Right ventricle myocardium superior (tissue), 1 donor: ENCODE results near the gene ENG. TPM values are rescaled to one million over a fixed set of nuclear protein-coding genes. Genes with fewer than 3 reads are reported as not detected.

Experiments
- ATAC-seq: fragments of 200-7000 bp; cut with Tn5 transposase; one replicate; pipeline ENCODE4 v1.9.1; 2020; ENCODE audit warnings: mild to moderate bottlenecking; ENCODE audit not compliant: poor library complexity
- DNase-seq: peaks from one replicate; pipeline ENCODE4 v3.0.0-alpha.2; 2020
- intact Hi-C: fragments of 100-400 bp; cut with DNase I; formaldehyde crosslinking; loops from one replicate; pipeline ENCODE4 v1.11.2; 2022
- total RNA-seq: library from RNA; stranded (reverse); fragmentation: NEBNext Ultra II Directional; extraction: Animal tissue kit (Norgen Biotek cat#: 25700); gene quantifications from one replicate; pipeline ENCODE4 v1.2.1, GENCODE V29; 2021
- donor health status: DM: no; HTN: yes; CAD: no; lungs with severe emphysema.

Gene ENG
- total RNA-seq, 1 donor from 2014 or later: 118 TPM

DNA sequence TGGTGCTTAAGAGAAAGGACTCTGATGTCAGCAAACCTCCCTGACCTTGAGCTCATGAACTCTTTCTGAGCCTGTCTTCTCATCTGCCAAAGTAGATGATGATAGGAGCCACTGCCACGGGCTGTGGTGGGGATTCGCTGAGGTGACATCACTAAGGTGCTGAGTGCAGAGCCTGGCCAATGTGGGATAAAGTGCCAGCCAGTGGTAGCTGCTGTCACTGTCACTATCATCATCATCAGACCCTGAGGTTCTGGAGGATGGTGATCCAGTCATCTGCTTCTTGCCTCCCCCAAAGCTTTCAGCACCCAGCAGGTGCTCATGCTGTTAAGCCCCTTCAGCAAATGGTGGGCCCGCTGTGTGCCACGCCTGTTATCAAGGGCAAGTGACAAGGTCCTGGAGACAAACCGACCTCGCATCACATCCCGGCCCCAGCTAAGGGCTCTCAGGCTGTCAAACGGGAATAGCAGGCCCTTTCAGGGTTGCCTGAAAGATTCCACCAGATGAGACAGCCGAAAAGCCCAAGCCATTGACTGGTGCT is 45.4 kb downstream of the ENG start:
- ATAC-seq: peak; percentile 5
- intact Hi-C loops: no loop called here

GRCh38 chr9:127808347-127809001 is 46.0 kb downstream of the ENG start:
- intact Hi-C loops: no loop called here
- DNase-seq (no peak), ATAC-seq (no peak)

More for the DNA sequence above, 45.4 kb downstream of the ENG start:
- no peak for DNase-seq

GRCh38 chr9:127806871-127807270 is 47.6 kb downstream of the ENG start:
- no peak for ATAC-seq
- DNase-seq: no peak
- intact Hi-C loops: no loop called here

- ATAC-seq: no peak
- DNase-seq: no peak
- intact Hi-C loops: no loop called here
Observed at GRCh38 chr9:127805620-127806019, 48.8 kb downstream of the ENG start.

- intact Hi-C loops: loop anchor here (5.0 kb wide), 2 partner anchors 69 to 114 kb away; partner anchors contain the start of gene ST6GALNAC4
- ATAC-seq (peak; percentile 6), DNase-seq (no peak)
Observed at GRCh38 chr9:127803507-127804352, 50.7 kb downstream of the ENG start.

- peak; percentile 93 for ATAC-seq
- peak; percentile 93 for DNase-seq
- intact Hi-C loops: loop anchor here (5.0 kb wide), 2 partner anchors 69 to 114 kb away; partner anchors contain the start of gene ST6GALNAC4
Observed at GRCh38 chr9:127802576-127803443, 51.6 kb downstream of the ENG start, which contains the start of gene FPGS. Gene FPGS, plus strand, starts transcription at chr9:127802882. Its CDS starts 43 bp downstream, at chr9:127802925.

GRCh38 chr9:127801955-127802575 is 52.4 kb downstream of the ENG start:
- ATAC-seq (no peak), DNase-seq (no peak)
- intact Hi-C loops: loop anchor here (5.0 kb wide), 2 partner anchors 70 to 115 kb away; partner anchors contain the start of gene ST6GALNAC4

DNA sequence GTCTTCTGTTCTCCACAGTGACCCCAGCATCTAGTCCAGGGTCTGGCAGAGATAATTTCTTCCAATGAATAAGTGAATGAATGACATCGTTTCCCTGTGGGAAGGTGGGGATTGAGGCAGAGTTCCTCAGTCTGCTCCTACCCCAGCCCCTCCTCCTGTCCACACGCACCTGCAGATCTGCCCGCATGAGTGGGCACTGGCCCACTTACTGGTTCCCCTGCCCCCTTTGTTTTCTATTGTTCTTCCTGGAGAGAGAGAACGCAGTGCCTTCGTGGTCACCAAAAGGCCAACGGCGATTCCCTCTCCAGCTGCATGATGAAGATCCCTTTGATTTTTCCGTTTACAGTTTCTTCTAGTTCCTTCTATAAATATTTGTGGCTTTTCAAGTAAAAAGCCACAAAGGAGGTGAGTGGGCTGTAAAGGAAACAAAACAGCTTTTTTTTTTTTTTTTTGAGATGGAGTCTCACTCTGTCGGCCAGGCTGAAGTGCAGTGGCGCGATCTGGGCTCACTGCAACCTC is 57.5 kb downstream of the ENG start:
- ATAC-seq: no peak
- intact Hi-C loops: no loop called here

DNA sequence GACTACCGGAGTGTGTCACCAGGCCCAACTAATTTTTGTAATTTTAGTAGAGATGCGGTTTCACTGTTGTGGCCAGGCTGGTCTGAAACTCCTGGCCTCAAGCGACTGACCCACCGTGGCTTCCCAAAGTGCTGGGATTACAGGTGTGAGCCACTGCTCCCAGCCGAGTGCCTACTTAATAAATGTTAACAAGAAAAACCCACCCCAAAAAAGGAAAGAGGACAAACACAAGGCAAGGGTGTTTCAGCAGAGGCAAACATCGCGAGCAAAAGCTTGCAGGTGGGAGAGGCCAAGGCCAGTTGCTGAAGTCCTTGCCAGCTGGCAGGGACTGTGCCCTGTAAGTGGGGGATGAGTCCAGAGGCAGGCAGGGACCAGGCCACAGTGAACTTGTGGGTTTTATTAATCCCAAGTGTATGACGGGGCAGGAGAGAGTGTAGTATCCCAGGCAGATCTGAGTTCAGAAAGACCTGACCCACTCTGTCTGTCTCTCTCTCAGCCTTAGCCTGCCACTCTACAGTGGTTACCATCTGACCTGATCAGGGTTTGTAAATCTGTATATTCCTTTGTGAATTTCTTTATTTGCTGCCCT is 58.1 kb downstream of the ENG start:
- ATAC-seq (peak; percentile 67), DNase-seq (peak; percentile 59)
- intact Hi-C loops: no loop called here

More for the DNA sequence above, 57.5 kb downstream of the ENG start:
- DNase-seq: no peak

DNA sequence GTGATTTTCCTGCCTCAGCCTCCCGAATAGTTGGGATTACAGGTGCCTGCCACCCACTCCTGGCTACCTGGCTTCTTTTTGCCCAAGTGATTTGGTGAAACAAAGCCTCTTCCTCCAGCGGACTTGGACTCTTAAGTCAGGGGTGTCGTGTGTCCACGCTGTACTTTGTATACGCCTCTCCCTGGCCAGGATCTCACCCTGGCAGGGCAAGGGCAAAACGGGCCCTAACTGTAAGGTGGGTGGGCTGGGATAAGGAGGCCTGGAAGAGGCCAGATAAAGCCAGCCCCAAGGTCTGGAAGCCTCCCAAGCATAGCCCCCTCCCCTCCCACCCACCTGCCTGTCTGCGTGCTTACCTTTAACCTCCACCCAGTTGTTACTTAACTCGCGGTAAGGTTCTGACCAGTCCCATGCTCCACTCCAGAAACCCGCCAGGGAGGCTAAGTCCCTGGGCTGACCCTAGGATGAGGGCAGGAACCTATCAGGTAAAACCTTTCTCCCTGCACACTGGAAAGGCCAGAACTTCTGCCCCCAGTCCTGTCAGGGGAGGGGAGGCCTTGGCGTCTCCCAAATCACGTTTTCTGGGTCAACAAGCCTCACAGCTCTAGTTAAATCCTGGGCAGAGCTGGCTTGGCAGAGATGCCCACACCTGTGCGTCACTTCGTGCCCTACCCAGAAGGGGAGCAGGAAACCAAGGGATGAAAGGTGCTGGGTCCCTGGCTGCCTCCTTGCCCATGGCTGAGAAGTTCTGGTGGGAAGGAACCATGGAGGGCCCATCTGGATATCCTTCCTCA is 60.3 kb downstream of the ENG start:
- ATAC-seq: no peak
- intact Hi-C loops: no loop called here

GRCh38 chr9:127793093-127793708 is 61.3 kb downstream of the ENG start:
- intact Hi-C loops: no loop called here

More for the DNA sequence above, 60.3 kb downstream of the ENG start:
- DNase-seq: no peak

DNA sequence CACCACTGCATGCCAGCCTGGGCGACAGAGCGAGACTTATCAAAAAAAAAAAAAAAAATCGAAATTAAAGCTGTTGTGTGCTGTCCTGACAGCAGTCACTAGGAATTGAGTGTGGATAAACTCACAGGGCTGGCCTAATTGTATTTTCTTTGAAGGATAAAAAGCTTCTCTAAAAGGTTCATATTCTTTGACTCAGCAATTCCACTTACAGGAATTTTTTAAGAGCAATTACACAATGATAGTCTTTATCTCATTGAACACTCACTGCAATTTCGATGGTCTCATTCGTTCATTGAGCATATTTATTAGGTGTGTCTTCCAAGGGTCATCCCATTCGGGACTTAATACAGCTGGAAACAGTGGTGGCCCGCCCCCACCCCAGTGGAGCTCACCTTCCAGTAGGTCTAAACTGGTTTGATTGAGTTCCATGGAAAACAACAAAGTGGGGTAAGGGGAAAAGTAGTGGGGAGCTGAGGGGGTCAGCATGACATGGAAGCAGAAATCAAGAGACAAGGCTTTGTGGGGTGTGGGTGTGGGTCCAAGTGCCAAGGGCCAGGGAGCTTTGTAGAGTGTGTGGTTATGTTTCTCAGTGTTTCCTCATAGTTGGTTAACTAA is 61.9 kb downstream of the ENG start:
- DNase-seq (no peak), ATAC-seq (no peak)
- intact Hi-C loops: no loop called here

More at GRCh38 chr9:127793093-127793708, 61.3 kb downstream of the ENG start:
- no peak for DNase-seq
- no peak for ATAC-seq

DNA sequence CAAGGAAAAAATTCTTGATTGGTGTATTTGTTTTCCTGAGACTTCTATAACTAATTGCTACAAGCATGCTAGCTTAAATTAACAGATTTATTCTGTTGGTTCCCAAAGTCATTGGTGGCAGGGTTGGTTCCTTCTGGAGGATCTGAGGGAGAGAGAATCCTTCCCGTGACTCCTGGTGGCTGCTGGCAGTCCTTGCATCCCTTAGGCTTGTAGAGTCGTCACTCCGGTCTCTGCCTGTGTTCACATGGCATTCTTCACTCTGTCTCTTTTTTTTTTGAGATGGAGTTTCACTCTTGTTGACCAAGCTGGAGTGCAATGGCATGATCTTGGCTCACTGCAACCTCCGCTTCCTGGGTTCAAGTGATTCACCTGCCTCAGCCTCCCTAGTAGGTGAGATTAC is 63.4 kb downstream of the ENG start:
- DNase-seq (no peak), ATAC-seq (no peak)
- intact Hi-C loops: no loop called here

DNA sequence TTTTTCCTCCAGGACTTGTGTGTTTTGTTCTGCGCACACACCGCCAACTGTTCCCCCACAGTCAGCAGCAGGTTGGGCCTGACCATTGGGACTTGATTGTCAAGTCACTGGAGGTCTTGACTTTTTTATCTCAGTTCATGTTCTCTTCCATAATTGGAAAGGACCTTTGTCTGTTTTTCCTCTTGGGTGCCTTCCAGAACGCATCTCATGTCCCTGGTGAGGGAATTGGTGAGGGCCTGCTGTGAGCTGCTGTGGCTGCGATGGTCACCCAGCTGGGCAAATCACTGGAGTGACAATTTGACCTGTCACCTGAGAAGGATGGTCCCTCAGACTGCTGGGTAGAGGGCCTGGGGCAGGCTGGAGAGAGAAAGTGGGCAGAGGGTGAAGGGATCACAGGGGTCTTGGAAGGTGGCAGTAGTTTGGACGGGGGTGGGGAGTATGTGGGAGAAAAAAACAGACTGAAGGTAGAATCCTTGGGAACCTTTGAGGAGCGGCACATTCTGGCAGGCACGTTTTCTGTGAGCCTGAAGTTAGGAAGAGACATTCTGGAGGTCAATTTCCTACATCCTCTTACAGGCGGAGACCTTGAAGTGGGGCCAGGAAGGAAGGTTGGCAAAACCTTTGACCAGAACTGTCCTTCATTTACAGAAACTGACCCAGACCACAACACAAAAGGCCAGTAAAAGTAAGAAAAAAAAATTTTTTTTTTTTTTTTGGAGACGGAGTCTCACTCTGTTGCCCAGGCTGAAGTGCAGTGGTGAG is 64.2 kb downstream of the ENG start:
- no peak for ATAC-seq
- no peak for DNase-seq
- intact Hi-C loops: no loop called here

DNA sequence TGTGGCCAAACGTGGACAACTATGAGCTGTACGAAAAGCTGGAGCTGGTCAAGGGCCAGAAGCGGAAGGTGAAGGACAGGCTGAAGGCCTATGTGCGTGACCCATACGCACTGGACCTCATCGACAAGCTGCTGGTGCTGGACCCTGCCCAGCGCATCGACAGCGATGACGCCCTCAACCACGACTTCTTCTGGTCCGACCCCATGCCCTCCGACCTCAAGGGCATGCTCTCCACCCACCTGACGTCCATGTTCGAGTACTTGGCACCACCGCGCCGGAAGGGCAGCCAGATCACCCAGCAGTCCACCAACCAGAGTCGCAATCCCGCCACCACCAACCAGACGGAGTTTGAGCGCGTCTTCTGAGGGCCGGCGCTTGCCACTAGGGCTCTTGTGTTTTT is 65.3 kb downstream of the ENG start:
- intact Hi-C loops: loop anchor here (5.0 kb wide), 1 partner anchor 78 kb away; no protein-coding TSS in a partner anchor
- DNase-seq: no peak

More for the DNA sequence above, 65.3 kb downstream of the ENG start:
- ATAC-seq: no peak
